NCI-H69 (cell line): ENCODE results near the gene XNDC1N.
"Not testable (repeated sequence)": the region's sequence is repeated elsewhere in the genome, so short reads cannot be mapped to it uniquely, and the experiment has no call there.

Source experiments
- DNase-seq: peaks from one replicate; lab custom pipeline; 2025; lab: John Stamatoyannopoulos, UW

XNDC1N gene

DNA sequence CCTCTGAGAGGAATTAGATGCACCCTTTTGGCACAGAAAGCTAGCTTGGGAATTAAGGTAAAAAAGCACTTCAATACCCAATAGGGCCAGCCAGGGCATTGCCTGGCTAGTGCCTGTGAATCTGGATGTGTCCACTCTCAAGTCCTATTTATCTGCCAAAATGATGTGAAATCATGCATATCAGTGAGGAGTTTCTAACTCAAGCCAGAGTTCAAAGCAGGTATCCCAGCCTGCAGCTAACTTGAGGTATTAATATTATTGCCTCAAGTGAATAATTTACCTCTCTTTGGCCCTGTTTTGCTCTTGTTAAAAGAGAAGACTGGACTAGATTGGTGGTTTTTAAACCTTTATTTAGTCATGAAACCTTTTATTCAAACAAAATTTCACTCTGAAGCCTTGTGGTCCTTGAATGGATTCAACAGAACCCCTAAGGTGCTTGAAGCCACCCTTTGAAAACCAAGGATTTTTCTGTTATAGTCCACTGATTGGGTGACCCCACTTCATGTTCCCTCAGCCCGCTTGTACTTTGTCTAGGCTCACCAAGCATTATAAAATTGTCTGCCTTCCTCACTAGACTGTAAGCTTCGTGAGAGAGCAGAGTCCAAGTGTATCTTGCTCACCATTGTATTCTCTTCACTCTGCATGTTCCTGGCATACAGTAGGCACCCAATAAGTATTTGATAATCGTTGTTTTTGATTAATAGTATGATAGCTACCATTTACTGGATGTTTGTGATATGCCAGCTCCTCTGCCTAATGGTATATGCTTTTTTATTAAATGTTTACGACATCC, 4.9 kb upstream of the XNDC1N start:
- DNase-seq: no peak

DNA sequence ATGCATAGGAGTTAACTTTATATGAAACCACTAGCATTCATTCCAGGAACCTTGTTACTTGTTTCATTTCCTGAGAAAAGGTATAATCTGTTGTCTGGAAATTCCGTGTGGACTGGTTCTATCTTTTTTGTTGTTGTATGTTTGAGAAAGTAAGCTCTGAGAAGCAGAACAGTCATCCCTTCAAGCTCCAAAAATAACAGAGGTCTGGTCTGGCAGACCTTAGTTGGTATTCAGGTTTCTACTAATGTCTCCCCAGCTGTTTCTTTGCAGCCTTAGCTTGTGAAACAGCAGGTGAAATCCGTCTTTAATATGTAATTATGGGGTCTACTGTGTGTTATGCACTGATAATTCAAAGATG, 2.8 kb upstream of the XNDC1N start:
- DNase-seq: no peak

DNA sequence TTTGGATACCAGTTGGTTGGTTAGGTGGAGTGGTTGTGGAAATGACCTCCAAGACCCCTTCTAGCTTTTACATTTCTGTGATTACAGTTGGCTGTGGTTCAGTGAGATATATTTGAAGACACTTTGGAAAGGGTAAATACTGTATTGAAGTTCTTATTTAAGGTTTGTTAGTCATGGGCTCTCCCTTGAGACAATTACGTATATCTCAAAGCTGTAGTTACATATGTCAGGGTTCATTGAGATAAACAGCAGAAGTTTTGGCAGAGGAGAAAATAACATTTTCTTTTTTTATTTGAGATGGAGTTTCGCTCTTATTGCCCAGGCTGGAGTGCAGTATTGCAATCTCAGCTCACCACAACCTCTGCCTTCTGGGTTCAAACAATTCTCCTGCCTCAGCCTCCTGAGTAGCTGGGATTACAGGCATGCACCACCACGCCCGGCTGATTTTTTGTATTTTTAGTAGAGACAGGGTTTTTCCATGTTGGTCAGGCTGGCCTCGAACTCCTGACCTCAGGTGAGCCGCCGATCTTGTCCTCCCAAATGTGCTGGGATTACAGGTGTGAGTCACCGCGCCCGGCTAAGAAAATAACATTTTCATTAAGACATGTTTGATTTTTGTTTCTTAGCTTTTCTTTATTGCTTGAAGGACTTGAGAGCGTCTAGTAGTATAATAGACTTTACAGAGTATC, 2.3 kb upstream of the XNDC1N start:
- no peak for DNase-seq

DNA sequence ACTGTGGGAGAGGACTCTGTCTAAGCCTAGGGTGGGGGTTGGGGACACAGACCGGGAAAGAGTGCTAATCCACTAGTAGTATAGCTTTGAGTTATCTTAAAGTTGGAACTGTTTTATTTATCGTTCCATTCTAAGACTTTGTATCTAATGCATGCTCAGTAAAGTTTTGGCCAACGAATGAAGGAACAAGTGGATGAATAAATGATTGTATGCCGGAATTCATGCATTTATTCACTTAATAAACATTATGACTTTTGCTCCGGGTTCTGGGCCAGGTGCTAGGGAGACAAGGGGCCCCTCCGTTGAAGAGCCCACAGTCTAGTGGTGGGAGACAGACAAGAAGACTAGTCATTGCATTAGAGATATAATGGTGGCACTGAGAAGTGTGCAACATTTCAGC, 1.1 kb upstream of the XNDC1N start:
- no peak for DNase-seq

DNA sequence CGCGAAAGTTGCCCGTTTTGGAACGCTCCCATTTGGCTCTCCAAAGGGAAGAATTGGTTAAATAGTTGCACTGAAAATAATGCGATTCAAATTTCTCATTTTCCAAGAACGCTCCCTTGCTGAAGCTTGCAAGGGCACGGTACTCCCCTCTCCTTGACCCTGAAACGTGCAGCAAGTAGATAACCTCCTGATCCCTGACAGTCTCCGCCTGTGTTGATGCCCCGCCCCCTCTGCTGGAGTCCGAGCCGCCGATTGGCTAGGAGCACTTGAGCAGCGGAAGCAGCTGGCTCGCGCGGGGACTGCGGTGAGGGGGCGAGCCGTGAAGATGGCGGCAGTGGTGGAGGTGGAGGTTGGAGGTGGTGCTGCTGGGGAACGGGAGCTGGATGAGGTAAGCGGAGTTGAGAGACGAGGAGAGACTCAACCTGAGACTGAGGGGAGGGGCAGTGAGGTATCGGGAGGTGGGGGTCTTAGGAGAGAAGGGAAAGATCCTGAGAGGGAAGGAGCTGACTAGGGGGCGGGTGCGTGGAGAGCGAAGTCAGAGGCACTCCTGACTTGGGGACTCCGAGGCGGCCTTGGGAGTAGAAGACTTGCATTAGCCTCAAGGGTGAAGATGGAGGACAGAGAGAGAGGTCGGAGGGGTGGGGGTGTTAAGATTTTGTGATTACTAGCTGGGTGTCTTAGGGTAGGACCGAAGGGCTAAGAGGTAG, 496 bp upstream of the XNDC1N start, which contains the start of gene RNF121:
Gene RNF121 (plus strand): TSS at position 310 of the 707 bp plus-strand sequence. CDS start 16 bp downstream, at position 326.
- DNase-seq: peak; percentile 98

DNA sequence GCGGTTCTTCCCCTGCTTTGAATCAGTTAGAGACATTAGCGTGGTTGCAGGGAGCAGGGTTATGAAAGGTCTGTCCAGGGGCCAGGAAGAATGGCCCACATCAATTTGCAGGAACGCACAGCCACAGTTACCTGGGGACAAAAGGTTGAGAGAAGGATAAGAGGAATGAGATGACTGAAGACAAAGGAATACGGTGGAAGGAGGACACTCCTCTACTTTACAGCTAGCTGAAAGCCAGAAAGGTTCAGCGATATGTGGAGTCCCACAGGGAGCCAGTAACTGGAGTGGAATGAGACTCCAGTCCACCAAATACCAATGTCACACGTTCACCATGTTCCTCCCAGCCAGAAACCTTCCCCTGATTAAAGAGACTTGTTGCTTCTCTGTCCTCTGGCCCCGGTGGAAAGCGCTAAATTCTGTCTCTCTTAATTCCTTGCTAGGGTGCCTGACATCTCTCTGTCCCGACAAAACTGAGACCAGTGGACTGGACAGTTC, 10.7 kb downstream of the XNDC1N start:
- no peak for DNase-seq

DNA sequence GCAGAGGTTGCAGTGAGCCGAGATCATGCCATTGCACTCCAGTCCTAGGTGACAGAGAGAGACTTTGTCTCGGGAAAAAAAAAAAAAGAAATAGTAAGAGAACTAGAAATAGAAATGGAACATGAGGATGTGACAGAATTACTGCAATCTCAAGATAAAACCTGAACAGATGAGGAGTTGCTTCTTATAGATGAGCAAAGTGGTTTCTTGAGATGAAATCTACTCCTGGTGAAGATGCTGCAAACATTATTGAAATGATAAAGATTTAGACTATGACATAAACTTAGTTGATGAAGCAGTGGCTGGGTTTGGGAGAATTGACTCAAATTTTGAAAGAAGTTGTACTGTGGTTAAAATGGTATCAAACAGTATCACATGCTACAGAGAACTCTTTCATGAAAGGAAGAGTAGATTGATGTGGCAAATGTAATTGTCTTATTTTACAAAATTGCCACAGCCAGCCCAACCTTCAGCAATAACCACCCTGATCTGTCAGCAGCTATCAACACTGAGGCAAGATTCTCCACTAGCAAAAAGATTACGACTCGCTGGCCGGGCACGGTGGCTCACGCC, 13.7 kb downstream of the XNDC1N start:
- DNase-seq: no peak

DNA sequence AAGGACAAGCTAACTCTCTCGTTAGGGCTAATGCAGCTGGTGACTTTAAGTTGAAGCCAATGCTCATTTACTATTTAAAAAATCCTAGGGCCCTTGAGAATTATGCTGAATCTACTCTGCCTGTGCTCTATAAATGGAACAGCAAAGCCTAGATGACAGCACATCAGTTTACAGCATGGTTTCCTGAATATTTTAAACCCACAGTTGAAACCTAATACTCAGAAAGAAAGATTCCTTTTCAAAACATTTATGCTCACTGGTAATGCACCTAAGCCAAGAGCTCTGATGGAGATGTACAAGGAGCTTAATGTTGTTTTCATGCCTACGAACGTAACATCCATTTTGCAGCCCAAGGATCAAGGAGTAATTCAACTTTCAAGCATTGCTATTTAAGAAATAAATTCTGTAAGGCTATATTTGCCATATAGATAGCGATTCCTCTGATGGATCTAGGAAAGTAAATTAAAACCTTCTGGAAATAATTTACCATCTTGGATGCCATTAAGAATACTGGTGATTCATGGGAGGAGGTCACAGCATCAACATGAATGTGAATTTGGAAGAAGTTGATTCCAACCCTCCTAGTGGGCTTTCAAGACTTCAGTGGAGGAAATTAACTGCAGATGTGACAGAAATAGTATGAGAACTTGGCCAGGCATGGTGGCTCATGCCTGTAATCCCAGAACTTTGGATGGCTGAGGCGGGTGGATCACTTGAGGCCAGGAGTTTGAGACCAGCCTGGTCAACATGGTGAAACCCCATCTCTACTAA, 14.5 kb downstream of the XNDC1N start:
- DNase-seq: no peak

DNA sequence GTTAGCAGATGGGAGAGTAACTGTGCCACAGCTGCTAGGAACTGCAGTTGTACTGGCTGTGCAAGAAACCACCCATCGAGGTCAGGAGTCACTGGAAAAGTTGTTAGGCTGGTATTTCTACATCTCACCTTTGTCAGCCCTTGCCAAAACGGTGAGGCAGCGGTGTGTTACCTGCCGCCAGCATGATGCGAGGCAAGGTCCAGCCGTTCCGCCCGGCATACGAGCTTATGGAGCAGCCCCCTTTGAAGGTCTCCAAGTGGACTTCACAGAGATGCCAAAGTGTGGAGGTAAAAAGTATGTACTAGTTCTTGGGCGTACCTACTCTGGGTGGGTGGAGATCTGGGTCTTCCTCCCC, 16.4 kb downstream of the XNDC1N start:
- DNase-seq: not testable (repeated sequence)

DNA sequence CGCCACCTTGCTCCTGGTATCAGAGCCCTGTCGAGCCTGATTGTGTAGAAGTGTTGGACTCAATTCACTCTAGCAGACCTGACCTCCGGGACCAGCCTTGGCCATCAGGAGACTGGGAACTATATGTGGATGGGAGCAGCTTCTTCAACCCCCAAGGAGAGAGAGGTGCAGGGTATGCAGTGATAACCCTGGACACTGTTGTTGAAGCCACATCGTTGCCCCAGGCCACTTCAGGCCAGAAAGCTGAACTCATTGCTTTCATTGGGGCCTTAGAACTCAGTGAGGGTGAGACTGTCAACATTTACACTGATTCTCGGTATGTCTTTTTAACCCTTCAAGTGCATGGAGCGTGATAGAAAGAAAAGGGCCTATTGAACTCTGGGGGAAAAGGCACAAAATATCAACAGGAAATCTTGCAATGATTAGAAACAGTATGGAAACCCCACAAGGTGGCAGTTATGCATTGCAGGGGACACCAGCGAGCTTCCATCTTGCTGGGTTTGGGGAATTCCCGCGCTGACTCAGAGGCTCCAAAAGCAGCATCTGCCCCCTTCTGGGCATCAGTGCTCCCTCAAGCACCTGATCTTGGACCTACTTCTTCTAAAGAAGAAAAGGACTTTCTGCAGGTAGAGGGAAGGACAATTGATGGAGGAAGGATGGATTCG, 16.9 kb downstream of the XNDC1N start:
- DNase-seq: not testable (repeated sequence)

DNA sequence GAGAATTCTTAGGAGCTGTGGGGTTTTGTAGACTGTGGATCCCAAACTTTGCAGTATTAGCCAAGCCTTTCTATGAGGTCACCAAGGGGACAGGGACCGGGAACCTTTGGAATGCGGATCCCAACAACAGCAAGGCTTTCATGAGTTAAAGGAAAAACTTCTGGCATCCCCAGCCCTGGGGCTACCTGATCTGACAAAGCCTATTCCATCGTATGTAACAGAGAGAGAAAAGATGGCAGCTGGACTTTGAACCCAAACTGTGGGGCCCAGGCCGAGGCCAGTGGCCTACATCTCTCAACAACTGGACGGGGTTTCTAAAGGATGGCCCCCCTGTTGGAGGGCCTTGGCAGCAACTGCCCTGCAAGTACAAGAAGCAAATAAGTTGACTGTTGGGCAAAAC, 17.6 kb downstream of the XNDC1N start:
- not testable (repeated sequence) for DNase-seq

DNA sequence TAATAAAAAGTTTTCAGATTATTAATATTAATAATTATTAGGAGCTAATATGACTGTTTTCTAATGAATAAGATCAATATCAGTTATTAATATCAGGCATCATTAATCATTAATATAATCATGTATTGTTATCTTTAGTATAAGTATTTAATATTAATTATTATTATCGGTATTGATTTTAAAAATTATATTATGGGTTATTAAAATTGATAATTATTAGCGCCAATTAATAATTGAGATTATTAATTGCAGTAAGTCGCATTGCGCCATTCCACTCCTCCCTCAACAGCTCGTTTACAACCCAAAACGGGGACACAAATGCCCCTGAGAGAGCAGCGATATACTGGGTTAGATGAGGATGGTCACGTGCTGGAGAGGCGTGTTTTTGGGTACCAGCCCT, 20.2 kb downstream of the XNDC1N start:
- no peak for DNase-seq

DNA sequence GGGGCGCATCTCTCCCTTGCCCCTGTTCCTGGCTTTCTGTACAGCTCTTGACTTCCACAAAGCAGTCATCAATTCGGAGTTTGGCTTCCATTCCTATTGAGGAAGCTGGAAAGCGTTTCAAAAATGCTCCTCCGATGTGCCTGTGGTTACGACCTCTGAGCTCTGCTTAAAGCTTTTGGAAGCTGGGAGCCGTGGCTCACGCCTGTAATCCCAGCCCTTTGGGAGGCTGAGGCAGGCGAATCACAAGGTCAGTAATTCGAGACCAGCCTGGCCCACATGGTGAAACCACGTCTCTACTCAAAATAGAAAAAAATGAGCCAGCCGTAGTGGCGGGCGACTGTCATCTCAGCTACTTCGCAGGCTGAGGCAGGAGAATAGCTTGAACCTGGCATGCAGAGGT, 27.3 kb downstream of the XNDC1N start:
- DNase-seq: not testable (repeated sequence)

DNA sequence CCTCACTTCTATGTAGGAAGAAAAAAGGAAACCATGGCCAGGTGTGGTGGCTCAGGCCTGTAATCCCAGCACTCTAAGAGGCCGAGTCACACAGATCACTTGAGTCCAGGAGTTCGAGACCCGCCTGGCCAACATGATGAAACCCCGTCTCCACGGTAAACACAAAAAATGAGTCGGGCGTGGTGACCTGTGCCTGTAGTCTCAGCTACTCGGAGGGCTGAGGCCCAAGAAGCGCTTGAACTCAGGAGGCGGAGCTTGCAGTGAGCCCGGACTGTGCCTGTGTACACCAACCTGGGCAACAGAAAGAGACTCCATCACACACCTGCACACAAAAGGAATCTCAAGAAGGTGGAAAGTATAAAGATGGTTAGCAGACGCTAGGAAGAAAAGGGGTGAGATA, 32.4 kb downstream of the XNDC1N start:
- DNase-seq: no peak

DNA sequence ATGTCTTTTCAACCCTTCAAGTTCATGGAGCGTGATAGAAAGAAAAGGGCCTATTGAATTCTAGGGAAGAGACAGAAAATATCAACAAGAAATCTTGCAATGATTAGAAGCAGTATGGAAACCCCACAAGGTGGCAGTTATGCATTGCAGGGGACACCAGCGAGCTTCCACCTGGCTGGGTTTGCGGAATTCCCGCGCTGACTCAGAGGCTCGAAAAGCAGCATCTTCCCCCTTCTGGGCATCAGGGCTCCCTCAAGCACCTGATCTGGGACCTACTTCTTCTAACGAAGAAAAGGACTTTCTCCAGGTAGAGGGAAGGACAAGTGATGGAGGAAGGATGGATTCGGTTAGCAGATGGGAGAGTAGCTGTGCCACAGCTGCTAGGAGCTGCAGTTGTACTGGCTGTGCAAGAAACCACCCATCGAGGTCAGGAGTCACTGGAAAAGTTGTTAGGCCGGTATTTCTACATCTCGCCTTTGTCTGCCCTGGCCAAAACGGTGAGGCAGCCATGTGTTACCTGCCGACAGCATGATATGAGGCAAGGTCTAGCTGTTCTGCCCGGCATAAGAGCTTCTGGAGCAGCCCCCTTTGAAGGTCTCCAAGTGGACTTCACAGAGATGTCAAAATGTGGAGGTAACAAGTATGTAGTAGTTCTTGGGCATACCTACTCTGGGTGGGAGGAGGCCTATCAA, 39.1 kb downstream of the XNDC1N start:
- DNase-seq: not testable (repeated sequence)

DNA sequence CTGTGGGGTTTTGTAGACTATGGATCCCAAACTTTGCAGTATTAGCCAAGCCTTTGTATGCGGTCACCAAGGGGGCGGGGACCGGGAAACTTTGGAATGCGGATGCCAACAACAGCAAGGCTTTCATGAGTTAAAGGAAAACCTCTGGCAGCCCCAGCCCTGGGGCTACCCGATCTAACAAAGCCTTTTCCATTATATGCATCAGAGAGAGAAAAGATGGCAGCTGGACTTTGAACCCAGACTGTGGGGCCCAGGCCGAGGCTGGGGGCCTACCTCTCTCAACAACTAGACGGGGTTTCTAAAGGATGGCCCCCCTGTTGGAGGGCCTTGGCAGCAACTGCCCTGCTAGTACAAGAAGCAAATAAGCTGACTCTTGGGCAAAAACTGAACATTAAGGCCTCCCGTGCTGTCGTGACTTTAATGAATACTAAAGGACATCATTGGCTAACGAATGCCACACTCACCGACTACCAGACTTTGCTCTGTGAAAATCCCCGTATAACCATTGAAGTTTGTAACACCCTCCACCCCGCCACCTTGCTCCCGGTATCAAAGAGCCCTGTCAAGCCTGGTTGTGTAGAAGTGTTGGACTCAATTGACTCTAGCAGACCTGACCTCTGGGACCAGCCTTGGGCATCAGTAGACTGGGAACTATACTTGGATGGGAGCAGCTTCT, 39.9 kb downstream of the XNDC1N start:
- DNase-seq: not testable (repeated sequence)

DNA sequence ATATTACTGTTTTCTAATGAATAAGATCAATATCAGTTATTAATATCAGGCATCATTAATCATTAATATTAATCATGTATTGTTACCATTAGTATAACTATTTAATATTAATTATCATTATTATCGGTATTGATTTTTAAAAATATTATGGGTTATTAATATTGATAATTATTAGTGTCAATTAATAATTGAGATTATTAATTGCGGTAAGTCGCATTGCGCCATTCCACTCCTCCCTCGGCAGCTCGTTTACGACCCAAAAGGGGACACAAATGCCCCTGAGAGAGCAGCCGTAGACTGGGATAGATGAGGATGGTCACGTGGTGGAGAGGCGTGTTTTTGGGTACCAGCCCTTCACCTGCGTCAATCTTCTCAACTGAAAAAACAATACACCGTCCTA, 42.6 kb downstream of the XNDC1N start:
- not testable (repeated sequence) for DNase-seq
